IMR-90 (cell line): ENCODE data around the gene IRS4.

Source experiments
- BHLHE40 ChIP-seq: fragments of 150-350 bp; IDR thresholded peaks from 2 replicates; pipeline ENCODE4 v1.6.1; 2016; ENCODE audit warnings: mild to moderate bottlenecking, low read depth, low read length
- CEBPB ChIP-seq: IDR thresholded peaks from 2 replicates; pipeline ENCODE4 v1.6.1; 2012; ENCODE audit warnings: low read depth, low read length, improper control_type of control experiment
- CHD1 ChIP-seq: IDR thresholded peaks from 2 replicates; pipeline ENCODE4 v1.6.1; 2012; ENCODE audit warnings: low read depth, low read length, improper control_type of control experiment
- CTCF ChIP-seq: conservative IDR thresholded peaks from 2 replicates; pipeline ENCODE4 v1.5.1; 2012; ENCODE audit warnings: mild to moderate bottlenecking, low read depth, low read length, improper control_type of control experiment
- MAZ ChIP-seq: IDR thresholded peaks from 2 replicates; pipeline ENCODE4 v1.6.1; 2012; ENCODE audit warnings: low read depth, mild to moderate bottlenecking, low read length, improper control_type of control experiment, moderate library complexity, borderline replicate concordance
- NFE2L2 ChIP-seq: fragments of 150-350 bp; IDR thresholded peaks from 2 replicates; pipeline ENCODE4 v1.6.1; 2016; ENCODE audit warnings: low read depth, mild to moderate bottlenecking, low read length
- POLR2A ChIP-seq: IDR thresholded peaks from 2 replicates; pipeline ENCODE4 v1.6.1; 2012; ENCODE audit warnings: mild to moderate bottlenecking, low read depth, low read length
- RAD21 ChIP-seq: IDR thresholded peaks from 2 replicates; pipeline ENCODE4 v1.6.1; 2012; ENCODE audit warnings: low read length, improper control_type of control experiment
- RFX5 ChIP-seq: IDR thresholded peaks from 2 replicates; pipeline ENCODE4 v1.8.0; 2012; ENCODE audit warnings: low read depth, mild to moderate bottlenecking, low read length, moderate library complexity
- SMC3 ChIP-seq: fragments of 150-350 bp; IDR thresholded peaks from 2 replicates; pipeline ENCODE4 v1.6.1; 2016; ENCODE audit warnings: low read depth, mild to moderate bottlenecking, antibody characterized with exemption, low read length, moderate library complexity
- TF ChIP-seq, protein P1 (sequence below): fragments of 150-350 bp; IDR thresholded peaks from 2 replicates; pipeline ENCODE4 v1.6.1; 2016; ENCODE audit warnings: low read depth, mild to moderate bottlenecking, low read length, moderate library complexity, borderline replicate concordance

- no peak for TF ChIP-seq CHD1
- no peak for TF ChIP-seq POLR2A
- no peak for TF ChIP-seq CTCF
- TF ChIP-seq RAD21 = no peak
- no peak for TF ChIP-seq CEBPB
- TF ChIP-seq SMC3 = no peak
- TF ChIP-seq MAZ = no peak
- no peak for TF ChIP-seq RFX5
- TF ChIP-seq BHLHE40 = no peak
- TF ChIP-seq, protein P1, sequence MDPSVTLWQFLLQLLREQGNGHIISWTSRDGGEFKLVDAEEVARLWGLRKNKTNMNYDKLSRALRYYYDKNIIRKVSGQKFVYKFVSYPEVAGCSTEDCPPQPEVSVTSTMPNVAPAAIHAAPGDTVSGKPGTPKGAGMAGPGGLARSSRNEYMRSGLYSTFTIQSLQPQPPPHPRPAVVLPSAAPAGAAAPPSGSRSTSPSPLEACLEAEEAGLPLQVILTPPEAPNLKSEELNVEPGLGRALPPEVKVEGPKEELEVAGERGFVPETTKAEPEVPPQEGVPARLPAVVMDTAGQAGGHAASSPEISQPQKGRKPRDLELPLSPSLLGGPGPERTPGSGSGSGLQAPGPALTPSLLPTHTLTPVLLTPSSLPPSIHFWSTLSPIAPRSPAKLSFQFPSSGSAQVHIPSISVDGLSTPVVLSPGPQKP = no peak
- no peak for TF ChIP-seq NFE2L2
Observed at GRCh38 chrX:108722561-108722960, 13.8 kb downstream of the IRS4 start.
